IPS DF 6.9 (cell line): Measurements from ENCODE around the gene SEPTIN1.

Experiments used
- DNase-seq: peaks from one replicate; pipeline ENCODE4 v3.0.0-alpha.2; 2013; ENCODE audit warnings: low read depth, low spot score
- H3K27ac ChIP-seq: one replicate; pipeline ENCODE4 v1.5.1; 2013; ENCODE audit warnings: low read length, control low read depth
- H3K27me3 ChIP-seq: 2 replicates; pipeline ENCODE4 v1.6.1; 2013; ENCODE audit warnings: mild to moderate bottlenecking, low read length; ENCODE audit not compliant: control insufficient read depth, insufficient read depth
- H3K36me3 ChIP-seq: 2 replicates; pipeline ENCODE4 v1.6.1; 2013; ENCODE audit warnings: low read length; ENCODE audit not compliant: control insufficient read depth, insufficient read depth
- H3K4me1 ChIP-seq: 2 replicates; pipeline ENCODE4 v1.6.1; 2013; ENCODE audit warnings: low read length; ENCODE audit not compliant: control insufficient read depth, insufficient read depth
- H3K4me3 ChIP-seq: 2 replicates; pipeline ENCODE4 v1.5.1; 2013; ENCODE audit warnings: mild to moderate bottlenecking, low read length
- H3K9me3 ChIP-seq: 2 replicates; pipeline ENCODE4 v1.6.1; 2013; ENCODE audit warnings: low read length, inconsistent platforms; ENCODE audit not compliant: control insufficient read depth, insufficient read depth
- WGBS: extraction: QIAGEN DNeasy Blood & Tissue Kit; methylation state at CpG from one replicate; pipeline ENCODE4 v1.1.7; 2013; ENCODE audit warnings: mixed read lengths, missing lambda C conversion rate; ENCODE audit not compliant: insufficient read length, insufficient coverage; 5-methylcytosine and 5-hydroxymethylcytosine counted together

The SEPTIN1 gene

GRCh38 chr16:30368122-30368791 lies 14.1 kb downstream of the SEPTIN1 start:
- Histone ChIP-seq H3K36me3 (no peaks in the 10 kb centered on the region), H3K9me3 (no peaks in the 10 kb centered on the region), H3K27ac (no peak overlapping the region), H3K4me1 (peaks cover 7% of the 10 kb centered on the region), H3K27me3 (no peaks in the 10 kb centered on the region), H3K4me3 (no peak overlapping the region)
- no peak for DNase-seq
- WGBS, result no CpG with 5 or more reads among the region's 8 CpGs

- no peaks in the 10 kb centered on the region for H3K36me3 ChIP-seq
- no CpG with 5 or more reads among the region's 10 CpGs for WGBS
- peaks cover 7% of the 10 kb centered on the region for H3K4me1 ChIP-seq
- no peak for DNase-seq
- H3K9me3 ChIP-seq, result no peaks in the 10 kb centered on the region
- H3K4me3 ChIP-seq, result no peak overlapping the region
- no peaks in the 10 kb centered on the region for H3K27me3 ChIP-seq
- H3K27ac ChIP-seq, result no peak overlapping the region
Measured at GRCh38 chr16:30367349-30368009, 14.9 kb downstream of the SEPTIN1 start.

- DNase-seq, result no peak
- no peaks in the 10 kb centered on the region for H3K36me3 ChIP-seq
- no peak overlapping the region for H3K27ac ChIP-seq
- peaks cover 7% of the 10 kb centered on the region for H3K4me1 ChIP-seq
- WGBS, result no CpG with 5 or more reads among the region's 4 CpGs
- no peaks in the 10 kb centered on the region for H3K27me3 ChIP-seq
- H3K4me3 ChIP-seq, result no peak overlapping the region
- no peaks in the 10 kb centered on the region for H3K9me3 ChIP-seq
Measured at GRCh38 chr16:30366511-30366910, 15.8 kb downstream of the SEPTIN1 start.

GRCh38 chr16:30365200-30365599 lies 17.2 kb downstream of the SEPTIN1 start:
- H3K4me3 ChIP-seq, result no peak overlapping the region
- WGBS, result no CpG with 5 or more reads among the region's 10 CpGs
- no peaks in the 10 kb centered on the region for H3K27me3 ChIP-seq
- H3K9me3 ChIP-seq, result no peaks in the 10 kb centered on the region
- DNase-seq, result no peak
- H3K4me1 ChIP-seq, result peaks cover 7% of the 10 kb centered on the region
- no peaks in the 10 kb centered on the region for H3K36me3 ChIP-seq
- H3K27ac ChIP-seq, result no peak overlapping the region

- no peak overlapping the region for H3K4me3 ChIP-seq
- no CpG with 5 or more reads among the region's 7 CpGs for WGBS
- H3K27me3 ChIP-seq, result no peaks in the 10 kb centered on the region
- DNase-seq, result no peak
- peaks cover 12% of the 10 kb centered on the region; the same call in 1 of the 2 replicates for H3K36me3 ChIP-seq
- no peaks in the 10 kb centered on the region for H3K4me1 ChIP-seq
- H3K27ac ChIP-seq, result no peak overlapping the region
- no peaks in the 10 kb centered on the region for H3K9me3 ChIP-seq
Measured at GRCh38 chr16:30361180-30361579, 21.2 kb downstream of the SEPTIN1 start.

GRCh38 chr16:30359871-30360170 lies 22.5 kb downstream of the SEPTIN1 start:
- H3K4me1 ChIP-seq, result no peaks in the 10 kb centered on the region
- H3K36me3 ChIP-seq, result peaks cover 12% of the 10 kb centered on the region; the same call in 1 of the 2 replicates
- no peak for DNase-seq
- H3K27ac ChIP-seq, result no peak overlapping the region
- WGBS, result no CpG with 5 or more reads among the region's 6 CpGs
- no peaks in the 10 kb centered on the region for H3K9me3 ChIP-seq
- H3K4me3 ChIP-seq, result no peak overlapping the region
- H3K27me3 ChIP-seq, result no peaks in the 10 kb centered on the region

- H3K4me1 ChIP-seq, result no peaks in the 10 kb centered on the region
- no peaks in the 10 kb centered on the region for H3K27me3 ChIP-seq
- H3K36me3 ChIP-seq, result peaks cover 12% of the 10 kb centered on the region; the same call in 1 of the 2 replicates
- DNase-seq, result no peak
- H3K9me3 ChIP-seq, result no peaks in the 10 kb centered on the region
- H3K27ac ChIP-seq, result no peak overlapping the region
- WGBS, result no CpG with 5 or more reads among the region's 28 CpGs
- no peak overlapping the region for H3K4me3 ChIP-seq
Measured at GRCh38 chr16:30358990-30359870, 23.1 kb downstream of the SEPTIN1 start.

- no peaks in the 10 kb centered on the region for H3K9me3 ChIP-seq
- WGBS, result no CpG with 5 or more reads among the region's 9 CpGs
- H3K27ac ChIP-seq, result no peak overlapping the region
- peaks cover 14% of the 10 kb centered on the region; the same call in 1 of the 2 replicates for H3K36me3 ChIP-seq
- no peaks in the 10 kb centered on the region for H3K27me3 ChIP-seq
- no peak for DNase-seq
- no peaks in the 10 kb centered on the region for H3K4me1 ChIP-seq
- no peak overlapping the region for H3K4me3 ChIP-seq
Measured at GRCh38 chr16:30358577-30358936, 23.8 kb downstream of the SEPTIN1 start.

- DNase-seq, result no peak
- no CpG with 5 or more reads among the region's 37 CpGs for WGBS
- no peaks in the 10 kb centered on the region for H3K27me3 ChIP-seq
- no peaks in the 10 kb centered on the region for H3K9me3 ChIP-seq
- peaks cover 18% of the 10 kb centered on the region for H3K36me3 ChIP-seq
- H3K4me1 ChIP-seq, result no peaks in the 10 kb centered on the region
- H3K27ac ChIP-seq, result no peak overlapping the region
- H3K4me3 ChIP-seq, result no peak overlapping the region
Measured at GRCh38 chr16:30357715-30358576, 24.4 kb downstream of the SEPTIN1 start.
